ENCODE results near the gene PCDHA1.

Gene PCDHA1

GRCh38 chr5:140982083-140982716 lies 196.3 kb downstream of the PCDHA1 start:
- Histone ChIP-seq H2AFZ (ENCODE audit: low read depth, low read length) (no peak overlapping the region), H3K4me3 (ENCODE audit: low read length) (no peak overlapping the region), H3K36me3 (ENCODE audit: insufficient read depth, low read length) (peaks cover 14% of the 10 kb centered on the region), H3K4me1 (ENCODE audit: insufficient read depth, low read length) (peaks cover 12% of the 10 kb centered on the region), H3K9me3 (ENCODE audit: low read length) (no peaks in the 10 kb centered on the region), H3K27me3 (ENCODE audit: insufficient read depth, low read length) (no peaks in the 10 kb centered on the region)

GRCh38 chr5:140986117-140986521 lies 200.2 kb downstream of the PCDHA1 start:
- no peak overlapping the region for H2AFZ ChIP-seq (ENCODE audit: low read depth, low read length)
- H3K4me3 ChIP-seq (ENCODE audit: low read length): no peak overlapping the region
- H3K27me3 ChIP-seq (ENCODE audit: insufficient read depth, low read length): no peaks in the 10 kb centered on the region
- peaks cover 13% of the 10 kb centered on the region for H3K36me3 ChIP-seq (ENCODE audit: insufficient read depth, low read length)
- no peaks in the 10 kb centered on the region for H3K9me3 ChIP-seq (ENCODE audit: low read length)
- peaks cover 20% of the 10 kb centered on the region for H3K4me1 ChIP-seq (ENCODE audit: insufficient read depth, low read length)

GRCh38 chr5:140988100-140988499 lies 202.2 kb downstream of the PCDHA1 start:
- H3K27me3 ChIP-seq (ENCODE audit: insufficient read depth, low read length): no peaks in the 10 kb centered on the region
- no peak overlapping the region for H2AFZ ChIP-seq (ENCODE audit: low read depth, low read length)
- H3K9me3 ChIP-seq (ENCODE audit: low read length): no peaks in the 10 kb centered on the region
- H3K36me3 ChIP-seq (ENCODE audit: insufficient read depth, low read length): peaks cover 11% of the 10 kb centered on the region
- peaks cover 20% of the 10 kb centered on the region for H3K4me1 ChIP-seq (ENCODE audit: insufficient read depth, low read length)
- no peak overlapping the region for H3K4me3 ChIP-seq (ENCODE audit: low read length)

DNA sequence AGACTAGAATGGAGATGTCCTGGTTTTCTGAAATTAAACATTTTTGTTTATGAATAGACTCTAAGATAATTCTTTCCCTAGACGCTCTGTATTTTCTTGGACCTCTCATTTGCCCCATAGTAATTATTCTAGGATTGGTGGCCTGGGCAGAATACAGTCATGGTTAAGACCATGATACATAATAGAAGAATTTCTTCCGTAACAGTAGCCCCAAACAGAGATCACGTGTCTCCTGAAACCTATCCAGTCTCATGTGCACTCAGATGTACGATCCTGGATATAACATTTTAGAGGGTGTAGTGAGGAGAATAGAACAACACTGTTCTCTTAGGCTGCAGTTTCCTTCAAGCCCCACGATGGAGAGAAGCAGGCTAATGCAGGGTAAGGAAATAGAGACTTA lies 202.7 kb downstream of the PCDHA1 start:
- Histone ChIP-seq H2AFZ (ENCODE audit: low read depth, low read length) (no peak overlapping the region), H3K4me1 (ENCODE audit: insufficient read depth, low read length) (peaks cover 20% of the 10 kb centered on the region), H3K27me3 (ENCODE audit: insufficient read depth, low read length) (no peaks in the 10 kb centered on the region), H3K9me3 (ENCODE audit: low read length) (no peaks in the 10 kb centered on the region), H3K36me3 (ENCODE audit: insufficient read depth, low read length) (peaks cover 9% of the 10 kb centered on the region), H3K4me3 (ENCODE audit: low read length) (no peak overlapping the region)

GRCh38 chr5:140989254-140990020 lies 203.5 kb downstream of the PCDHA1 start:
- Histone ChIP-seq H3K4me3 (ENCODE audit: low read length) (no peak overlapping the region), H3K9me3 (ENCODE audit: low read length) (no peaks in the 10 kb centered on the region), H3K4me1 (ENCODE audit: insufficient read depth, low read length) (peaks cover 20% of the 10 kb centered on the region), H2AFZ (ENCODE audit: low read depth, low read length) (no peak overlapping the region), H3K36me3 (ENCODE audit: insufficient read depth, low read length) (peaks cover 3% of the 10 kb centered on the region), H3K27me3 (ENCODE audit: insufficient read depth, low read length) (no peaks in the 10 kb centered on the region)

- H3K4me3 ChIP-seq (ENCODE audit: low read length): no peak overlapping the region
- no peaks in the 10 kb centered on the region for H3K27me3 ChIP-seq (ENCODE audit: insufficient read depth, low read length)
- H3K4me1 ChIP-seq (ENCODE audit: insufficient read depth, low read length): peaks cover 9% of the 10 kb centered on the region
- no peaks in the 10 kb centered on the region for H3K9me3 ChIP-seq (ENCODE audit: low read length)
- peaks cover 3% of the 10 kb centered on the region for H3K36me3 ChIP-seq (ENCODE audit: insufficient read depth, low read length)
- H2AFZ ChIP-seq (ENCODE audit: low read depth, low read length): no peak overlapping the region
Observed at GRCh38 chr5:140992828-140993227, 206.9 kb downstream of the PCDHA1 start.

DNA sequence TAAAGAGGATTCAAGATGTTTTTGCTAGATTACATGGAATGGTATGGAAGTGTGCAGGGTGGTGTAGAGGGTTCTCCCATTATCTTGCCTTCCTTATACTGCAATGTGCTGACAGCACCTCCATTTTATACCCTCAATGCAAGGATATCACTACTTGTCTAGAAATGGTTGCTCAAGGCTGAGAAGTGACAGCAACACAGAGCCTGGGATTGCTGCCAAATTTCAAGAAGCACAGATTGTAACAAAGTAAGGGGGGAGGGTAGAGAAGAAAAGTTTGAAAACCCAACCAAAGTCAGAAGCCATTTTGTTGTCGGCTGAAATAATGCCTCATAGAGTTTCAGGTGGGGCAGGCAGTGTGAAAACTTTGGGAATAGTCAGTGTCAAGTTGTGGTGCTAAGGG lies 210.1 kb downstream of the PCDHA1 start:
- no peaks in the 10 kb centered on the region for H3K27me3 ChIP-seq (ENCODE audit: insufficient read depth, low read length)
- no peaks in the 10 kb centered on the region for H3K9me3 ChIP-seq (ENCODE audit: low read length)
- H3K4me3 ChIP-seq (ENCODE audit: low read length): no peak overlapping the region
- H2AFZ ChIP-seq (ENCODE audit: low read depth, low read length): no peak overlapping the region
- H3K4me1 ChIP-seq (ENCODE audit: insufficient read depth, low read length): peaks cover 10% of the 10 kb centered on the region
- H3K36me3 ChIP-seq (ENCODE audit: insufficient read depth, low read length): no peaks in the 10 kb centered on the region

DNA sequence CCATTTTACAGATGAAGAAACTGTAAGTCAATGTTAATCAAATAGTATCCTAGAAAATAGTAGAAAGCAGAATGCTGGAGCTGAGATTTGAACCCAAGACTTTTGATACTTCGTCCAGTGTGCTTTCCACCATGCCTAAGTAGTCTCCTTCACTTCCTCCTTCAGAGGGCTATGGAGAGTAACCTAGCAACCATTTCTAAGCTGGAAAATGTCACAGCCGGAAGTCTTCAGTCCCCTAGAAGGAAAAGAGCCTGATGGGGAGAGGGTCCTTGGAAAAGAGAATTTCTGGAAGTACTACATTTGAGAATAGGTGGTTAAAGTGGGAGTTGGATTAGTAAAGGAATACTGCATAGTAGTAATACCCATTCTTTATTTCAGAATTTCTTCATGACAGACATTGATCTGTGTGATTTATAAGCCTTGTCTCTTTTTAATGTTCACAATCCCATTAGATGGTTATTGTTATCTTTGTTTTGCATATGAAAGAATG lies 213.0 kb downstream of the PCDHA1 start:
- H3K4me1 ChIP-seq (ENCODE audit: insufficient read depth, low read length): peaks cover 25% of the 10 kb centered on the region
- no peaks in the 10 kb centered on the region for H3K36me3 ChIP-seq (ENCODE audit: insufficient read depth, low read length)
- H3K4me3 ChIP-seq (ENCODE audit: low read length): no peak overlapping the region
- H3K27me3 ChIP-seq (ENCODE audit: insufficient read depth, low read length): no peaks in the 10 kb centered on the region
- H2AFZ ChIP-seq (ENCODE audit: low read depth, low read length): no peak overlapping the region
- no peaks in the 10 kb centered on the region for H3K9me3 ChIP-seq (ENCODE audit: low read length)

DNA sequence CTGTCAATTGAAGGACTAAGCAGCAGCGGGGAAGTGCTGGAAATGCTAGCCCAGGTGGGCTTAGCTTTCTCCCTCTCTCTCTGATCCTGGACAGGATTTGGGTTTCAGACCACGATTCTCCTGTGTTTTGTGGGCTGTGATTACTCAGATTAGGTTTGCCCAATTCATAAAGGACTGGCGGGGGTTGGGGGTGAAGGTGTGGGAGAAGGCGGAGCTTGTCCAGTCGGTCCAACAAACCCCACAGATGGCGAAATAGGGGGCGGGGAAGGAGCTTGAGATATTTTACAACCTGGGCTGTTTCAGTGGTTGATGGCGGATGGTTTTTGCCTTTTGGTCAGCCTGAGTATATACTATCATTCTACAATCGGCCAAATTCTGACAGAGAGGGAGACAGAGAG lies 215.5 kb downstream of the PCDHA1 start:
- no peaks in the 10 kb centered on the region for H3K36me3 ChIP-seq (ENCODE audit: insufficient read depth, low read length)
- H3K27me3 ChIP-seq (ENCODE audit: insufficient read depth, low read length): no peaks in the 10 kb centered on the region
- no peaks in the 10 kb centered on the region for H3K9me3 ChIP-seq (ENCODE audit: low read length)
- peaks cover 25% of the 10 kb centered on the region for H3K4me1 ChIP-seq (ENCODE audit: insufficient read depth, low read length)
- peak overlapping the region; percentile 63 for H3K4me3 ChIP-seq (ENCODE audit: low read length)
- peak overlapping the region; percentile 82 for H2AFZ ChIP-seq (ENCODE audit: low read depth, low read length)

- H3K27me3 ChIP-seq (ENCODE audit: insufficient read depth, low read length): no peaks in the 10 kb centered on the region
- H2AFZ ChIP-seq (ENCODE audit: low read depth, low read length): peak overlapping the region; percentile 82
- peak overlapping the region; percentile 63 for H3K4me3 ChIP-seq (ENCODE audit: low read length)
- H3K9me3 ChIP-seq (ENCODE audit: low read length): no peaks in the 10 kb centered on the region
- peaks cover 25% of the 10 kb centered on the region for H3K4me1 ChIP-seq (ENCODE audit: insufficient read depth, low read length)
- H3K36me3 ChIP-seq (ENCODE audit: insufficient read depth, low read length): no peaks in the 10 kb centered on the region
Observed at GRCh38 chr5:141001844-141002604, 216.1 kb downstream of the PCDHA1 start.

- Histone ChIP-seq H2AFZ (ENCODE audit: low read depth, low read length) (no peak overlapping the region), H3K9me3 (ENCODE audit: low read length) (no peaks in the 10 kb centered on the region), H3K4me3 (ENCODE audit: low read length) (peak overlapping the region; percentile 63), H3K36me3 (ENCODE audit: insufficient read depth, low read length) (peaks cover 1% of the 10 kb centered on the region), H3K27me3 (ENCODE audit: insufficient read depth, low read length) (no peaks in the 10 kb centered on the region), H3K4me1 (ENCODE audit: insufficient read depth, low read length) (peaks cover 25% of the 10 kb centered on the region)
Observed at GRCh38 chr5:141002605-141002965, 216.6 kb downstream of the PCDHA1 start.

- Histone ChIP-seq H3K4me1 (ENCODE audit: insufficient read depth, low read length) (peaks cover 25% of the 10 kb centered on the region), H3K9me3 (ENCODE audit: low read length) (no peaks in the 10 kb centered on the region), H3K4me3 (ENCODE audit: low read length) (no peak overlapping the region), H2AFZ (ENCODE audit: low read depth, low read length) (no peak overlapping the region), H3K27me3 (ENCODE audit: insufficient read depth, low read length) (no peaks in the 10 kb centered on the region), H3K36me3 (ENCODE audit: insufficient read depth, low read length) (peaks cover 3% of the 10 kb centered on the region)
Observed at GRCh38 chr5:141003031-141003430, 217.1 kb downstream of the PCDHA1 start.

All from neuron (in vitro differentiated cells).